Measurements from ENCODE around the gene CIAPIN1. TPM values are rescaled to one million over a fixed set of nuclear protein-coding genes. Genes with fewer than 3 reads are reported as not detected.

The CIAPIN1 gene
- total and polyA plus RNA-seq, 2 of the 8 experiments (the other 6 are each of a cell fraction or from before 2014, with no cell fraction given) = 76.8 to 83.6 TPM

GRCh38 chr16:57395026-57395425, 52.2 kb downstream of the CIAPIN1 start:
- FAIRE-seq (no peak), DNase-seq (ENCODE audit: low read depth in 1 of 2, low spot score in 2 of 2) (no peak)
- Histone ChIP-seq H4K20me1 (replicated peaks in 1 of 2; ENCODE audit: control insufficient read depth in 1 of 2, insufficient read depth in 2 of 2, low read length in 2 of 2) (no peaks in the 10 kb centered on the region), H3K27ac (ENCODE audit: low read depth, low read length) (no peak overlapping the region), H4K5ac (ENCODE audit: insufficient read length, low read depth, low read length) (no peak overlapping the region), H3K4ac (replicated peaks; ENCODE audit: insufficient read length, low read depth, low read length) (no peak overlapping the region), H3K14ac (ENCODE audit: insufficient read length) (no peak overlapping the region), H3K36me3 (ENCODE audit: control insufficient read depth in 2 of 4, insufficient read depth in 4 of 4, low read length in 3 of 4) (no peaks in the 10 kb centered on the region), H3K9me3 (ENCODE audit: insufficient read depth in 2 of 2, low read depth in 1 of 2, low read length in 1 of 2) (no peaks in the 10 kb centered on the region), H3K23ac (ENCODE audit: insufficient read length) (no peak overlapping the region), H2AFZ (ENCODE audit: low read length) (no peak overlapping the region), H2BK20ac (ENCODE audit: low read length) (no peak overlapping the region), H3K4me3 (ENCODE audit: extremely low read depth in 1 of 4, insufficient read depth in 2 of 4, low read depth in 3 of 4, low read length in 4 of 4) (no peak overlapping the region), H2BK15ac (ENCODE audit: low read length) (no peak overlapping the region), H2BK5ac (ENCODE audit: low read depth, low read length) (no peak overlapping the region), H3K79me2 (ENCODE audit: control insufficient read depth in 1 of 2, insufficient read depth in 2 of 2, low read length in 2 of 2) (no peaks in the 10 kb centered on the region), H3K79me1 (ENCODE audit: low read depth, low read length) (no peaks in the 10 kb centered on the region), H2BK12ac (ENCODE audit: low read depth, low read length) (no peak overlapping the region), H3K18ac (ENCODE audit: extremely low read depth, low read length) (no peak overlapping the region), H2BK120ac (replicated peaks; ENCODE audit: low read depth, low read length) (no peak overlapping the region), H4K91ac (replicated peaks; ENCODE audit: insufficient read length, low read length) (no peak overlapping the region), H3K9ac (replicated peaks in 1 of 4; ENCODE audit: extremely low read depth in 1 of 4, low read depth in 3 of 4, low read length in 3 of 4) (no peak overlapping the region), H3K27me3 (replicated peaks in 1 of 4; ENCODE audit: control insufficient read depth in 3 of 4, extremely low read depth in 1 of 4, insufficient read depth in 3 of 4, low read length in 3 of 4) (no peaks in the 10 kb centered on the region), H3K23me2 (ENCODE audit: low read depth, low read length) (no peaks in the 10 kb centered on the region), H3K4me2 (ENCODE audit: insufficient read depth in 1 of 2, low read depth in 2 of 2, low read length in 2 of 2) (no peak overlapping the region), H4K8ac (ENCODE audit: extremely low read depth, insufficient read depth, low read length) (no peak overlapping the region), H3K4me1 (replicated peaks in 1 of 4; ENCODE audit: control insufficient read depth in 3 of 4, insufficient read depth in 4 of 4, low read length in 3 of 4) (no peaks in the 10 kb centered on the region), H3K56ac (replicated peaks; ENCODE audit: insufficient read length, low read depth, low read length) (no peak overlapping the region), H2AK5ac (ENCODE audit: low read depth, low read length) (no peak overlapping the region)
- CTCF ChIA-PET (ENCODE audit: partially characterized antibody) = interaction anchor here (1.0 to 12.3 kb wide), 3 partner anchors 23 to 111 kb away, joined by 3 to 71 read pairs (median 3); no protein-coding TSS in a partner anchor
- 88% methylated on average over 5 of the region's 5 CpGs; no CpG with 5 or more reads in 1 of the 2 experiments for WGBS, 2 experiments (ENCODE audit: extremely low coverage in 1 of 2, insufficient coverage in 1 of 2, insufficient read length in 1 of 2, insufficient replicate concordance in 2 of 2, low coverage in 1 of 2, low lambda C conversion rate in 2 of 2, missing lambda C conversion rate in 1 of 2)
- POLR2A ChIA-PET (ENCODE audit: partially characterized antibody) = no interaction called here
- TF ChIP-seq SIRT6 (IDR thresholded peaks at IDR 0.05; ENCODE audit: low read length) (no peak), NANOG (IDR thresholded peaks at IDR 0.05; ENCODE audit: insufficient read depth, low read depth, low read length, poor library complexity, severe bottlenecking) (no peak), TCF12 (IDR thresholded peaks at IDR 0.05; ENCODE audit: low read depth, low read length) (no peak), CHD2 (IDR thresholded peaks at IDR 0.05; ENCODE audit: low read length) (no peak), SUZ12 (IDR thresholded peaks at IDR 0.05; ENCODE audit: low read length) (no peak), CHD1 (IDR thresholded peaks at IDR 0.05; ENCODE audit: low read depth, low read length) (no peak), CBX5 (IDR thresholded peaks at IDR 0.05; ENCODE audit: low read depth, low read length) (no peak), CTCF (IDR thresholded peaks at IDR 0.05; ENCODE audit: control extremely low read depth in 1 of 3, insufficient read depth in 1 of 3, low read depth in 1 of 3, low read length in 3 of 3) (no peak), KDM1A (IDR thresholded peaks at IDR 0.05; ENCODE audit: borderline replicate concordance, low read length) (no peak), EZH2 (IDR thresholded peaks at IDR 0.05; ENCODE audit: low read depth, low read length, severe bottlenecking) (no peak), POLR2AphosphoS5 (IDR thresholded peaks at IDR 0.05; ENCODE audit: low read depth, low read length) (no peak)
- TF ChIP-seq, protein P1, sequence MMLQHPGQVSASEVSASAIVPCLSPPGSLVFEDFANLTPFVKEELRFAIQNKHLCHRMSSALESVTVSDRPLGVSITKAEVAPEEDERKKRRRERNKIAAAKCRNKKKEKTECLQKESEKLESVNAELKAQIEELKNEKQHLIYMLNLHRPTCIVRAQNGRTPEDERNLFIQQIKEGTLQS (IDR thresholded peaks at IDR 0.05; ENCODE audit: insufficient read depth, low read depth, low read length) = no peak

All from H1 (cell line).